ENCODE results near the gene IQCK.

IQCK gene

GRCh38 chr16:19748389-19749168, 30.5 kb downstream of the IQCK start:
- ATAC-seq (ENCODE audit: low read depth) (no peak), DNase-seq (ENCODE audit: low spot score in 2 of 2) (no peak)
- Mint-ChIP-seq H3K27me3 (no peaks in the 10 kb centered on the region), H3K4me1 (no peaks in the 10 kb centered on the region), H3K9me3 (no peaks in the 10 kb centered on the region), H3K36me3 (no peaks in the 10 kb centered on the region), H3K4me3 (no peak overlapping the region), H3K27ac (no peak overlapping the region)

- Mint-ChIP-seq H3K36me3 (no peaks in the 10 kb centered on the region), H3K27me3 (no peaks in the 10 kb centered on the region), H3K27ac (no peak overlapping the region), H3K9me3 (no peaks in the 10 kb centered on the region), H3K4me1 (no peaks in the 10 kb centered on the region), H3K4me3 (no peak overlapping the region)
- ATAC-seq (ENCODE audit: low read depth) (no peak), DNase-seq (ENCODE audit: low spot score in 2 of 2) (no peak)
Measured at GRCh38 chr16:19749571-19750080, 31.6 kb downstream of the IQCK start.

GRCh38 chr16:19751478-19752385, 33.7 kb downstream of the IQCK start:
- Mint-ChIP-seq H3K4me3 (no peak overlapping the region), H3K4me1 (no peaks in the 10 kb centered on the region), H3K9me3 (no peaks in the 10 kb centered on the region), H3K27me3 (no peaks in the 10 kb centered on the region), H3K27ac (no peak overlapping the region), H3K36me3 (no peaks in the 10 kb centered on the region)
- ATAC-seq (ENCODE audit: low read depth) (no peak), DNase-seq (ENCODE audit: low spot score in 2 of 2) (no peak)

GRCh38 chr16:19753815-19754643, 36.0 kb downstream of the IQCK start:
- H3K9me3 Mint-ChIP-seq, result no peaks in the 10 kb centered on the region
- ATAC-seq (ENCODE audit: low read depth) (no peak), DNase-seq (ENCODE audit: low spot score in 2 of 2) (no peak)
- peaks cover 2% of the 10 kb centered on the region for H3K27me3 Mint-ChIP-seq
- no peaks in the 10 kb centered on the region for H3K36me3 Mint-ChIP-seq
- H3K4me1 Mint-ChIP-seq, result no peaks in the 10 kb centered on the region
- H3K4me3 Mint-ChIP-seq, result no peak overlapping the region
- H3K27ac Mint-ChIP-seq, result no peak overlapping the region

GRCh38 chr16:19754644-19755036, 36.6 kb downstream of the IQCK start:
- no peak overlapping the region for H3K4me3 Mint-ChIP-seq
- H3K4me1 Mint-ChIP-seq, result no peaks in the 10 kb centered on the region
- DNase-seq (ENCODE audit: low spot score in 2 of 2) (no peak), ATAC-seq (ENCODE audit: low read depth) (no peak)
- H3K27ac Mint-ChIP-seq, result no peak overlapping the region
- no peaks in the 10 kb centered on the region for H3K9me3 Mint-ChIP-seq
- H3K27me3 Mint-ChIP-seq, result peaks cover 2% of the 10 kb centered on the region
- no peaks in the 10 kb centered on the region for H3K36me3 Mint-ChIP-seq

GRCh38 chr16:19755268-19755667, 37.2 kb downstream of the IQCK start:
- ATAC-seq (ENCODE audit: low read depth), result no peak
- Mint-ChIP-seq H3K27ac (no peak overlapping the region), H3K36me3 (no peaks in the 10 kb centered on the region), H3K9me3 (no peaks in the 10 kb centered on the region), H3K4me1 (no peaks in the 10 kb centered on the region), H3K27me3 (peaks cover 2% of the 10 kb centered on the region), H3K4me3 (no peak overlapping the region)
- no peak for DNase-seq (ENCODE audit: low spot score in 2 of 2)

- DNase-seq (ENCODE audit: low spot score in 2 of 2) (no peak), ATAC-seq (ENCODE audit: low read depth) (no peak)
- Mint-ChIP-seq H3K4me3 (no peak overlapping the region), H3K27ac (no peak overlapping the region), H3K4me1 (no peaks in the 10 kb centered on the region), H3K27me3 (peaks cover 2% of the 10 kb centered on the region), H3K36me3 (no peaks in the 10 kb centered on the region), H3K9me3 (no peaks in the 10 kb centered on the region)
Measured at GRCh38 chr16:19757026-19757425, 39.0 kb downstream of the IQCK start.

- ATAC-seq (ENCODE audit: low read depth) (no peak), DNase-seq (ENCODE audit: low spot score in 2 of 2) (no peak)
- Mint-ChIP-seq H3K27me3 (peaks cover 2% of the 10 kb centered on the region), H3K36me3 (no peaks in the 10 kb centered on the region), H3K4me1 (no peaks in the 10 kb centered on the region), H3K4me3 (no peak overlapping the region), H3K27ac (no peak overlapping the region), H3K9me3 (no peaks in the 10 kb centered on the region)
Measured at GRCh38 chr16:19757762-19758595, 39.9 kb downstream of the IQCK start.

- Mint-ChIP-seq H3K4me3 (no peak overlapping the region), H3K27ac (no peak overlapping the region), H3K9me3 (no peaks in the 10 kb centered on the region), H3K36me3 (no peaks in the 10 kb centered on the region), H3K4me1 (no peaks in the 10 kb centered on the region), H3K27me3 (peaks cover 2% of the 10 kb centered on the region)
- DNase-seq (ENCODE audit: low spot score in 2 of 2) (no peak), ATAC-seq (ENCODE audit: low read depth) (no peak)
Measured at GRCh38 chr16:19760356-19761060, 42.4 kb downstream of the IQCK start.

GRCh38 chr16:19765860-19766553, 47.9 kb downstream of the IQCK start:
- H3K36me3 Mint-ChIP-seq, result peaks cover 9% of the 10 kb centered on the region
- H3K9me3 Mint-ChIP-seq, result peaks cover 11% of the 10 kb centered on the region
- no peaks in the 10 kb centered on the region for H3K4me1 Mint-ChIP-seq
- H3K27ac Mint-ChIP-seq, result no peak overlapping the region
- ATAC-seq (ENCODE audit: low read depth), result no peak
- no peak overlapping the region for H3K4me3 Mint-ChIP-seq
- DNase-seq (ENCODE audit: low spot score in 2 of 2), result no peak
- peaks cover 4% of the 10 kb centered on the region for H3K27me3 Mint-ChIP-seq

- no peak overlapping the region for H3K4me3 Mint-ChIP-seq
- no peak for DNase-seq (ENCODE audit: low spot score in 2 of 2)
- peaks cover 11% of the 10 kb centered on the region for H3K9me3 Mint-ChIP-seq
- no peaks in the 10 kb centered on the region for H3K4me1 Mint-ChIP-seq
- H3K36me3 Mint-ChIP-seq, result peaks cover 9% of the 10 kb centered on the region
- peaks cover 4% of the 10 kb centered on the region for H3K27me3 Mint-ChIP-seq
- no peak for ATAC-seq (ENCODE audit: low read depth)
- H3K27ac Mint-ChIP-seq, result no peak overlapping the region
Measured at GRCh38 chr16:19766554-19766884, 48.4 kb downstream of the IQCK start.

GRCh38 chr16:19766988-19767387, 48.9 kb downstream of the IQCK start:
- H3K4me1 Mint-ChIP-seq, result no peaks in the 10 kb centered on the region
- peaks cover 9% of the 10 kb centered on the region for H3K36me3 Mint-ChIP-seq
- H3K27me3 Mint-ChIP-seq, result peaks cover 4% of the 10 kb centered on the region
- peaks cover 11% of the 10 kb centered on the region for H3K9me3 Mint-ChIP-seq
- H3K4me3 Mint-ChIP-seq, result no peak overlapping the region
- no peak for ATAC-seq (ENCODE audit: low read depth)
- no peak overlapping the region for H3K27ac Mint-ChIP-seq
- DNase-seq (ENCODE audit: low spot score in 2 of 2), result no peak
